COLO829 (cell line): ENCODE results near the gene SLIT3.

Source experiments
- DNase-seq: peaks from one replicate; pipeline ENCODE4 v3.0.0; 2012; ENCODE audit warnings: low spot score

Gene SLIT3

DNA sequence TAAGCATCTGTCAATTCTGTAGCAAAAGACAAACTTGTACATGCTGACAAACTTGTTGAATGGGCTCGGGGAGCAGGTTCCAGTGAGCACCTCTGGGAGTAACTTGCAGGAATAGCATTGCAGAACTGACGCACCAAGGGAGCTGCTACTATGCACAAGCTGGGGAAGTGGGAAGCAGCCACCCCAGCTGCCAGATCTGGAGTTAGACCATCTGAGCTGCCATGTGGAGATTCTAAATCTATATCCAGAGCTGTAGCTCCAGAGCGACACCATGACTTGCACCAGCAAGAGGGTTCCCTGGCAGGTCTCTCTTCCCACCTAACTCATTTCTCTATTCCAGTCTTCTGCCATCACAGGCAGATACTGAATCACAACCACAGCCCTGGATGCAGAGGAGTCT lies 375.8 kb downstream of the SLIT3 start:
- no peak for DNase-seq

GRCh38 chr5:168921147-168921866 lies 379.6 kb downstream of the SLIT3 start:
- DNase-seq, result no peak

DNA sequence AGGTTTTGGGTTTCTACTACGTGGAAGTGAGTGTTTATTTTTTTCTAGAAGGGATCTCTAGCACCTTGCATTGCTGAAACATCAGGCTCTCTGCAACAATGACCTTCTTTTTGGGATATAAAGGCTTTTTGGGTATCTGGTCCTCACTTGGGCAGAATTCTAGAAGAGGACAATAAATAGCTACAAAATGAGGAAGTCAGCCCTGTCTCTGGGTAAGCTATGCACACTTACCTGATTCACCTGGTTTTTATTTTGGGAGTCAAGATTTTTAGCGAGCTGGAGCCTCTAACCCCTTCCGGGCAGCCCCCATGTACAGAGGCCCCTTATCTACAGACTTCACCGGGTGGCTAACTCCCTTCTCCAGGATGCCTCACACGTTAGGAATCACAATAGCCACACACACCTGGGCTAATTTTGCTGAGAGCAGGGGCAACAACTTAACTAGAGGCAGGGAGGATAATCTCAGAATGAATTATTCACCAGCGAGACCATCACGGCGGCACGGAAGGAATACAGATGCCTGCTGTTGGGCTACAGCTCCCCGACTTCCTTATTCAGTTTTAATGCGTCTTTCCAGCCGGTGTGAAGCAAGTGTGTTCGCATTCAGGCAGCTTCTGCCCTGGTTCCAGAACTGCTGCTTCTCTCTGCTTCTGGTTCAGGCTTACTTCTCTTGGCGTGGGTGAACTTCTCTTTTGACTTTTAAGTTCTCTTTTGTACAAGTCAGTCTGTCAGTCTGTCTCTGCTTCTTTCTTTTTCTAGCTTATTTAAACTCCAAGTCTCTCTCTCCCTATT lies 380.7 kb downstream of the SLIT3 start:
- DNase-seq, result no peak

- DNase-seq, result no peak
Observed at GRCh38 chr5:168917947-168918600, 382.9 kb downstream of the SLIT3 start.

DNA sequence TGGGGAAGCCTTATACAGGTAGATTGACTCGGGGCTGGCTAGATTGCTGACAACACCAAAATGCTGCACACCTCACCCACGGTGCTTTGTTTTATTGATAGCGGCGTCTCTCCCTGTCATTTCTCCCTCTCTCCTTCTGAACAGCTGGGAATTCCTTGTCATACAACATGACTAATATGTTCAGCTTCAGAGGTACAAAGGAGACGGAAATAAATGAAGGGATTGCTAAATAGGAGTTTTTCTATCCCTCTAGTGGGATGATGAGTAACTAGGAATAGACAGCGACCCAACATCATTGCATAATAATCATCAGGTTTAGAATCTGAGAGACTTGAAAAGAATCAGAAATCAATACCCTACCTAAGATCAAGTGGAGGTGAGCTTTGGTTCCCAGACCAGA lies 384.1 kb downstream of the SLIT3 start:
- DNase-seq, result no peak

DNA sequence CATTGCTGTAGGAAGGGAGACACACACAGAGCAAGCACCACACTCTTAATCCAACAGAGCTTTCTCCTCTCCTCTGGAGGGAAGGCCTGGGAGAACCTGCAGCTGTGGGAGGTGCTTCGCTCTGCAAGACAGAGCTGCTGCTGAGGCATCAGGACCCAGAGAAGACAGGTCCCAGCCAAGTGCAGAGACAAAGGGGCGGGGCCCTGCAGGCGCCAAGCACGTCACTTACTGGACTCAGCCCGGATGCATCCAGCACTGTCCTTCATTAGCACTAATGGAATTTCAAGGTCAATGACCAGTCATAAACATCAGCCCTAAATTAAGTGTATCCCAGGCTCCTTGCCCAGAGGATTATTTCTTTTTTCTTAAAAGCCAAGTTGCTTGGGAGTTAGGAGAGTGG lies 384.7 kb downstream of the SLIT3 start:
- no peak for DNase-seq

GRCh38 chr5:168914491-168914890 lies 386.4 kb downstream of the SLIT3 start:
- DNase-seq, result no peak

DNA sequence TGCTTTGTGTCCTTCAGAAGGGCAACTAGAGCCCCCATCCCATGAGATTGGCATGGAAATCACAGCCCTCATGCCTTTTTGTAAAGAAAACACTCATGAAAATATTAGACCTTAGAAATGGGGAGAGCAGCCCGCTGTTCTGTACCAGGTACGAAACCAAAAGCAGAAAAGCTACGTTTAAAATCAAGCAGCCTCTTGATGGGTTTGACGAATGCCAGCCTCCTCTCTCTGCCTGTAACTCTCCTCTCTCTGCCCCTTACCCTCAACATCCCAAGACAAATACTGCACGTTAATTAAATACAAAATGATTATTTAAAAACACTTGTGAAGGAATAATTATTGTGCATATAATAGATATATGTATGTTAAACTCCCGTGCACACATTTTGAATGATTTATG lies 390.1 kb downstream of the SLIT3 start:
- no peak for DNase-seq

GRCh38 chr5:168908207-168908606 lies 392.7 kb downstream of the SLIT3 start:
- no peak for DNase-seq

GRCh38 chr5:168903061-168903460 lies 397.9 kb downstream of the SLIT3 start:
- DNase-seq, result no peak

DNA sequence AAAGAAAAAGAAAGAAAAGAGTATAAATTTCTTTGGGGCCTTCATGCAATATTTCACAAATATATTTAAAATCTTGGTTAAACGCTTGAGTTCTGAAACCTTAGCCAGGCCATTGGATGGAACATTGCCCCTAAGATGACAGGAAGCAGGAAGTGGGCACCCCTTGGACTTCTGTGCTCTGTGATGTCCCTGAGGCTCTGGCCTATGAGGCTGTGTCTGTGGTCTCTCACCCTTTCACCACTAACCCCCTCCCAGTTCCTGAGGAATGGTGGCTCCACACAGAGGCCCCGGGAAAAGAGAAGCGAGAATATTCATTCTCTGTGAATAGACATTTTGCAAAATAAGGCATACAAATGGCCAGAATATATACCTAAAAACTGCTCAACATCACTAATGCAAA lies 401.3 kb downstream of the SLIT3 start:
- DNase-seq, result no peak

GRCh38 chr5:168899264-168899663 lies 401.7 kb downstream of the SLIT3 start:
- DNase-seq, result no peak

DNA sequence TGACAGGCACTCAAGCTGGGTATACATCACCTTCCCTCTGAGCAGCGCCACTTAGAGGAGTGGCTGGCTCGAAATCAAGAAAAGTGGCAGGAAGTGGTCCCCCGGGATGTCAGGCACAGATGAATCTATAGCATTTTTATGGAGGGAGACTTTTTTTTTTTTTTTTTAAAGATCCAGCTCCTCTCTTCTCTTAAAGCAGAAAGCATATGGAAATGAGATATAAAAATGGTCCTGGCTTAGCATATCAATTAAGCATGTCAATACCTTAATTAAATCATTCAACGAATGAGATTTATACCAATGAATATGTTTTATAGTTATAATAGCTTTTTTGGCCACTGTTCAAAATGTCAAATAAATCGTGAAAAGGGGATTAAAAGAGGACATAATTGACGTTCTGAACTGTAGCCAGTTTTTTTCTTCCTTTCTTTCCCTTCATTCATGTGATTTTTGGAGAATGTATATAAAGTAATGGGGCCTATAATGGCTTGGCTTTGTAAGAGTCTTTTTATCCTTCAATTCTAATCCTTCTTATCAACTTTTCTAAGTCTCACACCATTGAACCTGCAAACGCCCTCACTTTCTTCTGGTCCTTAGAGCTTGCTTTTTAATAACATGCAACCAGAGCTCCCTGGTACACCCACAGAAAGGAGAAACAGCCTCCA lies 402.6 kb downstream of the SLIT3 start:
- DNase-seq, result no peak

DNA sequence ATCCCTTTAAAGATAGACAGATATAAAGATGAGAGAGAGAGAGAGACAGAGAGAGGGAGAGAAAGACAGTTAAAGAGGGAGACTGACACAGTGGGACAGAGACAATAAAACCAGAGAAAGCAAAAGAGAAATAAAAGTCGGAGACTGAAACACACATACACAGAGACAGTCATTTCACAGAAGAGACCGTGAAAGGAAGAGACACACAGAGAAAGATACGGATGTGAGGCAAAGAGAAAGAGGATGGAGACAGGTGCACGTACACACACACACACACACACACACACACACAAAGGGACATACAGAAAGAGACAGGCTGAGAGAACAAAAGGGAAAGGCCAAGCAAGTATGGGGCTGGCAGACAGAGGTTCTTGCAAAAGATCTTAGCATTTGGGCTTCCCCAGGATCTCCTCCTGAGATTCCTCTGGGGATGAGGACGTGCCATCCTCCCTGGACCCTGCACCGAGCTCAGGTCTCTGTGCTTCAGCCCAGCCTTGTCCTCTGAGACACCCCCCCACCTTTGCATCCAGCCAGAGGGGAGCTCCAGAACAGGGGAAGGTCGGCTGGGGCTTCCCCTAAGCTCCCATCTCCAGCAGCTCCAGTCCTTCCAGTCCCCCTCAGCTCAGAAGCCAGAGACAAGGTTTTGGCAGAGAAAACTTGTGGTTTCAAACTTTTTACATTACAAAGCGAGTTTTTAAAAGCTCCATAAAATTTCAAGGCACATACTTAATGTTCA lies 403.4 kb downstream of the SLIT3 start:
- no peak for DNase-seq

- no peak for DNase-seq
Observed at GRCh38 chr5:168895295-168896071, 405.5 kb downstream of the SLIT3 start.

DNA sequence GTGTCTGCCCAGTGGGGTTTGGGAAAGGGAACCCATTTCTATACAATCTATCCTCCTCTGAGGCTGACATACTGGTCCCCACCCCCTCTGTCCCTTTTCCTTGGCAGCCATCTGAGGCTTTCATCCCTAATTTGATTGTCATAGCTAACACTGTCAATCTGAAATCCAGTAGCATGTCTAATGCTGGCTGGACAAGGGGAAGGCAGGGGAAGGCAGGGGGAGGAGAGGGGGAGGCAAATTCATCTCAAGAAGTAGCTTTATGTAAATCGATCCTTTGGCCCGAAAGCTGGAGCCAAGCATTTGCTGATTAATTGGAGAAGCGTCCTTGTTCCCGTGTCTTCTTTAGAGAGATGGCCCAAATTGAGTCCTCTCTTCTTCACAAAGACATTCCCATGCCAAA lies 407.7 kb downstream of the SLIT3 start:
- no peak for DNase-seq

GRCh38 chr5:168892618-168893186 lies 408.2 kb downstream of the SLIT3 start:
- DNase-seq, result no peak

- DNase-seq, result no peak
Observed at GRCh38 chr5:168890816-168891812, 409.8 kb downstream of the SLIT3 start.

DNA sequence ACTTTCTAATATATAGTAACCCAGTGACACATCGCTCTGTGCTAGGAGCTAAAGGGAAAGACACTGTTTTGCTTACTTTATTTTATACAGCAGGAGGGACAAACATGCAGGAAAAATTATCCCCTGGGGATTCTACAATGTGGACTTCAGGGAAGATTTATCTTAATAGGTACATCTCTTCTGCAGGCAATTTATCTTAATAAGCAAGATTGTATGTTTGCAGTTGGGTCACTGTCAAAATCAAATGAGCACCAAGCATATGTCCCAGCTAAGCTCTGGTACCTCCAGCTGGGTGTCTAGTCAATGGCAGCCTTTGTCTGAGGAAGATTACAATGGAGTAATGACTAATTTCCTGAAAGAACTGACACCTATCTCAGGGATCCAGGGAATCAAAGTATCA lies 411.9 kb downstream of the SLIT3 start:
- no peak for DNase-seq
